ENCODE results near the gene TRANK1. TPM values are rescaled to one million over a fixed set of nuclear protein-coding genes. Genes with fewer than 3 reads are reported as not detected.
A peak's percentile ranks its signal among the peaks of the same experiment; 100 is the strongest.
"Not testable (repeated sequence)": the region's sequence is repeated elsewhere in the genome, so short reads cannot be mapped to it uniquely, and the experiment has no call there.

TRANK1 gene
- total RNA-seq, result 4.3 TPM

DNA sequence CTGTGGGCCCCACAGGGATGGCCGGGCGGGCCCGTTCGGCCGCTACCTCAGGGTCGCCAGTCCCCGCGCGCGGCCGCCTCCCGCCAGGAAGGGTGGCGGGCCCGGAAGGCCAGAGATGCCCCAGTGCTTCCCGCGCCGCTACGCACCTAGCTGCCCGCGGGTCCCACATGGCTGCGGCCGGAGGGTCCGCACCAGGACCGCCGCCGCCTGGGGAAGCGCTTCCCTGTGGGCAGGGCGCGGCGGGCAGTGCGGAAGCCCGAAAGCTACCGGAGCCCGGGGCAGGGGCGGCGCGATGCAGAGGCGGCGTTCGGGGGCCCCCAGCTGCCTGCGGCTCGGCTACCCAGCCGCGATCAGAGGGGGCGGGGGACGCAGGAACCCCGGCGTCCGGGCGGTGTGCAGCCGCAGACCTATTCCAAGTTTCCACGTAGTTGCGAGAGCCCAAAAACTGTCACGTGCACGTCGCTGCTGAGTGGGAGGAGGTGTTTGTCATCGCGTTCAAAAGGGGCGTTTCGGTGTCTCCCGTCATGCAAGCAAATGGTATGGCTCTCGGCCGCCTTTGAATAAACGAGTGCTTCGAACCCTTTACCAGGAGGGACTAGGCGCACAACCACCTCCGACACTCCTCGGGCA lies at the start of gene TRANK1:
TSS of gene TRANK1 (minus strand) at position 414 of the 630 bp plus-strand sequence. CDS start at position 169, 245 bp downstream.
- ATAC-seq, result peak; percentile 59

DNA sequence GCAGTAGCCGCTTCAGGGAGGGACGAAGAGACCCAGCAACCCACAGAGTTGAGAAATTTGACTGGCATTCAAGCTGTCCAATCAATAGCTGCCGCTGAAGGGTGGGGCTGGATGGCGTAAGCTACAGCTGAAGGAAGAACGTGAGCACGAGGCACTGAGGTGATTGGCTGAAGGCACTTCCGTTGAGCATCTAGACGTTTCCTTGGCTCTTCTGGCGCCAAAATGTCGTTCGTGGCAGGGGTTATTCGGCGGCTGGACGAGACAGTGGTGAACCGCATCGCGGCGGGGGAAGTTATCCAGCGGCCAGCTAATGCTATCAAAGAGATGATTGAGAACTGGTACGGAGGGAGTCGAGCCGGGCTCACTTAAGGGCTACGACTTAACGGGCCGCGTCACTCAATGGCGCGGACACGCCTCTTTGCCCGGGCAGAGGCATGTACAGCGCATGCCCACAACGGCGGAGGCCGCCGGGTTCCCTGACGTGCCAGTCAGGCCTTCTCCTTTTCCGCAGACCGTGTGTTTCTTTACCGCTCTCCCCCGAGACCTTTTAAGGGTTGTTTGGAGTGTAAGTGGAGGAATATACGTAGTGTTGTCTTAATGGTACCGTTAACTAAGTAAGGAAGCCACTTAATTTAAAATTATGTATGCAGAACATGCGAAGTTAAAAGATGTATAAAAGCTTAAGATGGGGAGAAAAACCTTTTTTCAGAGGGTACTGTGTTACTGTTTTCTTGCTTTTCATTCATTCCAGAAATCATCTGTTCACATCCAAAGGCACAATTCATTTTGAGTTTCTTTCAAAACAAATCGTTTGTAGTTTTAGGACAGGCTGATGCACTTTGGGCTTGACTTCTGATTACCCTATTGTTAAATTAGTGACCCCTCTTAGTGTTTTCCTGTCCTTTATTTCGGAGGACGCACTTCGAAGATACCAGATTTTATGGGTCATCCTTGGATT lies 48.8 kb upstream of the TRANK1 start, which contains the start of gene MLH1:
TSS of gene MLH1 (plus strand) at position 193 of the 958 bp plus-strand sequence. CDS start at position 223, 30 bp downstream.
- peak; percentile 98 for ATAC-seq

DNA sequence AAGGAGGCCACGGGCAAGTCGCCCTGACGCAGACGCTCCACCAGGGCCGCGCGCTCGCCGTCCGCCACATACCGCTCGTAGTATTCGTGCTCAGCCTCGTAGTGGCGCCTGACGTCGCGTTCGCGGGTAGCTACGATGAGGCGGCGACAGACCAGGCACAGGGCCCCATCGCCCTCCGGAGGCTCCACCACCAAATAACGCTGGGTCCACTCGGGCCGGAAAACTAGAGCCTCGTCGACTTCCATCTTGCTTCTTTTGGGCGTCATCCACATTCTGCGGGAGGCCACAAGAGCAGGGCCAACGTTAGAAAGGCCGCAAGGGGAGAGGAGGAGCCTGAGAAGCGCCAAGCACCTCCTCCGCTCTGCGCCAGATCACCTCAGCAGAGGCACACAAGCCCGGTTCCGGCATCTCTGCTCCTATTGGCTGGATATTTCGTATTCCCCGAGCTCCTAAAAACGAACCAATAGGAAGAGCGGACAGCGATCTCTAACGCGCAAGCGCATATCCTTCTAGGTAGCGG lies 48.0 kb upstream of the TRANK1 start, which contains the start of gene EPM2AIP1:
TSS of gene EPM2AIP1 (minus strand) at position 326 of the 520 bp plus-strand sequence. CDS start at position 272, 54 bp downstream.
- peak; percentile 96 for ATAC-seq

DNA sequence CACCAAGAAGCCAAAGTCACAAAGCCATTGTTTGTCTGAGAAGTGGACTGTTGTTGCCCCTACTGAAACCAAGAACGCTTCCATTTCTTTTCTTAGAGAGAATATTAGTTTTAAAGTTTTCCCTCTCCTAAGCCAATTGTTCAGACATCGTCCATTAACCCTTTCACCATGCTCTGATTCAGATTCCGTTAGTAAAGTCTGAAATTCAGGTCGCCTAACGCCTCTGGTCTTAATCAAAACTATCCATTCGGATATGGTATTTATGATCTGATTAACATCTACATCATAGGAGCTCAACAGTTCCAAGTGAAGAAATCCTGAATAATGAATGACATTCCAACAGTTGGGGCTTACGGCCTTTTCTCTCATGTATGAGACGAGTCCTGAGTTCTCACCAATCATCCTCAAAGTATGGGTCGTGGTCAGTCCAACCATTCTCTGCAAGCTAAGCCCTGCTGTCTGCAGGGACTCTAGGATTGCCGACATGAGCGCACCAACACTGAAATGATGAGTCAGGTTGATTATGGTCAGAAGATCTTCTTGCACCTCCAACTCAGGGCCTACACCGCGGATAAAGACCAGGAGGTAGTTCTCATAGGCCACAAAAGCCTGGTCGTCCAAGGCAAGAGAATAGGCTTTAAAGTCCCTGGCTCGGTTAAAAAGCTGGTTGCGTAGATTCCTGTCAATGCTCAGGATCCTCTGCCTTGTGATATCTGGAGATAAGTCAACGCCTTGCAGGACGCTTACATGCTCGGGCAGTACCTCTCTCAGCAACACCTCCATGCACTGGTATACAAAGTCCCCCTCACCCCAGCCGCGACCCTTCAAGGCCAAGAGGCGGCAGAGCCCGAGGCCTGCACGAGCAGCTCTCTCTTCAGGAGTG lies 47.3 kb upstream of the TRANK1 start:
- ATAC-seq, result peak; percentile 4

DNA sequence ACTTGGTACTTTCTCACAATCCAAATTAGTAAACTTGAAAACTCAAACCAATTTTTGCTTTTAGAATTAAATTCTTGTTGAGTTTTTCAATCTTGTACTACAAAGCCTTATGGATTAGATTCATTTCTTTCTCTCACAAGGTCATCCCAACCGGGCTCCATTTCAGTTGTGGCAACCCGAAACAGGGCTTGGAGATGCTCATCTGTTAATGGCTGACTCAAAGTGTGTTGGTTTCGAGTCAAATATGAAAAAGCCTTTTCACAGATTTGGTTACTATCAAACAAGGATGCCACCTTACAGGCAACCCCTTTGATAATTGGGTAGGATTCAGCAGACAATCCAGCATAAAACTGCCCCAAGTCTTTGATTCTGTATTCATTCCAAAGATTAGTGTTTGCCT lies 46.3 kb upstream of the TRANK1 start:
- no peak for ATAC-seq

DNA sequence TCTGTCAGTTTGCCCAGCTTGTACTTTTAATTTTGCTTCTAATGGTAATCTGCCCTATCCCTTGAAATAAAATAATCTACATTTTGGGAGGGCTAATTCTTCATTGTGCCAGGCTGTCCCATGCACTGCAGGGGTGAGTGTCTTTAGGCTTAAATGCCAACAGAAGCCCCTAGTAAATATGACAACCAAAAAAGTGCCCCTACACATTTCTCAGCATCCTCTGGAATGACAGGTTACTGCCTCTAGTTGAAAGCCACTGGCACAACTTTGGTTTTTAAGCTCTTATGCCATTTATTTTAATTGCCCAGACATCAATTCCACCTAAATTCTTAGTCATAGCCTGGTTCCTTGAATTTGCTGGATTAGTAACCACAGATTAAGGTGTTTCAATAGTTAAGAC lies 44.7 kb upstream of the TRANK1 start:
- no peak for ATAC-seq

DNA sequence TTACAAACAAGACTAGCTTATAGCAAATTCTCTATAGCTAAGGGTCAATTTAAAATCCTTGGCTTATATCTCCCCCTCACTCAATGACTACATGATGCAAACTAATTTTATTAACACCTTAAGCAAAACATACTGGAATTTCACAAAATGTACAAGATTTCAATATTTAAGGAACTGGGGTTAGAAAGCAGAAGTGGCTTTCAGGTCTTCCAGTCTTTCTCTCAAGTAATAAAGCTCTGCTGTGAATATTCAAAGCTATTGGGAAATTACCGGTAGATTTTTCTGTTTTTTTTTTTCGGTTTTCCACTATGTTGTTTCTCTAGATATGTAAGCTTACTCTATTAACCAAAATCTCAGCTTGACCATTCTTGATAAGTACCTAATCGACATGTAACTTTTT lies 44.2 kb upstream of the TRANK1 start:
- ATAC-seq, result no peak

DNA sequence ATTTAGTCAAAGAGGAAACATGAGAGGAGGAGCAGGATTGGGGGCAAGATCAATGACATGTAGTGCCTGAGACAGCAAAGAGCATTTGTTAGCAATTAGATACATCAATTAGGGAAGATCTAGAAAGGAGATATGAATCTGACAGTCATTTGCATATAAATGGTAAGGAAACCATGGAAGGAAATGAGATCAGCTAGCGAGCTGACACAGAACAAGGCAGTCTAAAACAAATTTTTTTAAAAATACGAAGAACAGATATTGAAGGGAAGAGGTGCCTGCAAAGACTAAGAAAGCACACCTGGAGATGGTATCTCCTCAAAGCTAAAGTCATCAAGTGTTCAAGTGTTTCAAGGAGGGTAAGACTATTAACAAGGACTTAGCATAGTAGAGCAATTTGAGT lies 43.5 kb upstream of the TRANK1 start:
- no peak for ATAC-seq

DNA sequence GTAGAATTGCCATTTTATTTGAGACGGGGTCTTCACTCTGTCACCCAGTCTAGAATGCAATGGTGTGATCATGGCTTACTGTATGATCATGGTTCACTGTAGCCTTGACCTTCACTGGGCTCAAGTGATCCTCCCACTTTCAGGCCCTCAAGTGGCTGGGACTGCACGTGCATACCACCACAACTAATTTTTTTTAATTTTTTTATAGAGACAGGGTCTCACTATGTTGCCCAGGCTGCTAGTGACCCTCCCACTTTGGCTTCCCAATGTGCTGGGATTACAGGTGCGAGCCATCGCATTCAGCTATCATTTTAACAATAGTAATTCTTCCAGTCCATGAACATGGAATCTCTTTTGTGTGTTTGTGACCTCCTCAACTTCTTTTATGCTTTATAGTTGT lies 36.2 kb upstream of the TRANK1 start:
- no peak for ATAC-seq

DNA sequence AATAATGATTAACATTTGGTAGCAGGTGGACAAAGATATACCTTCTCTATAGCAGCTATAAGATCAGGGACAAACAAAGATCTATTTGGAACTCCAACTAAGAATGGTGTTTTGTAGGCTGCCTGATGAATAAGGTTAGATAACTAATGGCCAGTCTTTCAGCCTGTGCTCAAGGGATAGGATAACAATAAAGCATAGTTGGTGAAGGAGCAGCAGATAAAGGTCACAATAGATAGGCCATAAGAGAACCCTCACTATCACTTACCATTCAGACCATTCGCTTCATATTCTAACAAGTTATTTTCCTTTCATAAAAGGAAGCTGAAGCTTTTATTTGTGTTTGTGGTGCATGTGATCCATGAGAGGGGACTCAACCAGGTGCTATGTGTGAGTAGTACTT lies 28.3 kb upstream of the TRANK1 start:
- no peak for ATAC-seq

DNA sequence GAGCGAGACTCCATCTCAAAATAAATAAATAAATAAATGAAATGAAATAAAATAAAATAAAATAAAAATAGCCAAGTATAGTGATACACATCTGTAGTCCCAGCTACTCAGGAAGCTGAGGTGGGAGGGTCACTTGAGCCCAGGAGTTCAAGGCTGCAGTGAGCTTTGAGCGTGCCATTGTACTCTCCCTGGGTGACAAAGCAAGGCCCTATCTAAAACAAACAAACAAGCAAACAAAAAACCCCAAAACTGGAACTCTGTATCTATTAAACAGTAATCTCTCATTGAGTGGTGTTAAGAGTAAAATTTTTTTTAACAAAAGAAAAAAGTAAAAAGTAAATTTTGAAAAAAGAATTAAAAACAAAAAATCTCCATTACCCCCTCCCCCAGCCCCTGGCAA lies 27.3 kb upstream of the TRANK1 start:
- no peak for ATAC-seq

DNA sequence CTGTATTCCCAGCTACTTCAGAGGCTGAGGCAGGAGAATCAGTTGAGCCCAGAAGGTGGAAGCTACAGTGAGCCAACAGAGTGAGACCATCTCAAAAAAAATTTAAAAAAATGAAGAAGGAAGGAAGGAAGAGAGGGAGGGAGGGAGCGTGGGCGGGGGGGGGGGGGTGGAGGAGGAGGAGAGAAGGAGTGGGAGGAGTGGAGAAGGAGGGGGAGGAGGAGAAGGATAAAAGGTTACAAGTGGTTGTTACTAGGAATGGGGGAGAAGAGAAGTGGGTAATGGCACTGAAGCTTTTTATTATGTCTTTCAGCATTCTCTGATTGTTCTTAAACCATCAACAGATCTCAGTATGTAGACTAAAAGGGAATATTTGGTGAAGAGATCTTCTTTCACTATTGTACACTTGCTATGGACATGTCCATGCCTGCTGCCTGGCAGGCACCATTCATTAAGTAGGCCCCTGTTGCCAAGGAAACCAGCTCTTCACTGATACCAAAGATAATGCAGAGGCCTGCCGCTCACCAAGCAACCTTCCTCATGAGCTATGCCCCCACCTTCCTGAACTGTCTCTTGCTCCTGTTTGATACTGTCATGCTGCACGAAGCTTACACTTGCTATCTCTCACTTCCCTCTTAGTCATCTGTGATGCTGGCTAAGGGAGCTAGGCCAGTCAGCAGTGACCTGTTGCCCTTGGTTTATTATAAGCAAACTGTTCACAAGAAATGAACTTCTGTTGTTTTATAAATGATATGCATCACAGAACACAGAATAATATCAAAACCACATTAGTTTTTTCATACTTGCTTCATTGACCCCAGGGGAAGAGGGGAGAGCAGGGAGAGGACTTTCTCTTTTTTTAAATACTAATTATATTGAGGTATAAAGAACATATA lies 24.9 kb upstream of the TRANK1 start:
- ATAC-seq, result peak; percentile 76

DNA sequence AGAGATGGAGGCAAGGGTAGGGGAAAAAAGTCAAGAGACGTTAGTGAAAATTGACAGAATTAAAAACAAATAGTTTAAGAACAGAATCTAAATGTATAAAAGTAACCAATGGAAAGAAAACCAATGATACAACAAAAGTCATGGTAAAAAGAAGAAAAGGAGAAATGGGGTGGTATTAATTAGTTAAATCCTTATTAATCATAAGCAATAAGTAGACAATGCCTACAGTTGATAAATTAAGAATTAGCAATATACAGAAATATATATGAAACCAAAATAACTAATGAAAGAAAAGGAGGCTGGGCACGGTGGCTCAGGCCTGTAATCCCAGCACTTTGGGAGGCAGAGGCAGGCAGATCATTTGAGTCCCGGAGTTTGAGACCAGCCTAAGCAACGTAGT lies 24.2 kb upstream of the TRANK1 start:
- no peak for ATAC-seq

DNA sequence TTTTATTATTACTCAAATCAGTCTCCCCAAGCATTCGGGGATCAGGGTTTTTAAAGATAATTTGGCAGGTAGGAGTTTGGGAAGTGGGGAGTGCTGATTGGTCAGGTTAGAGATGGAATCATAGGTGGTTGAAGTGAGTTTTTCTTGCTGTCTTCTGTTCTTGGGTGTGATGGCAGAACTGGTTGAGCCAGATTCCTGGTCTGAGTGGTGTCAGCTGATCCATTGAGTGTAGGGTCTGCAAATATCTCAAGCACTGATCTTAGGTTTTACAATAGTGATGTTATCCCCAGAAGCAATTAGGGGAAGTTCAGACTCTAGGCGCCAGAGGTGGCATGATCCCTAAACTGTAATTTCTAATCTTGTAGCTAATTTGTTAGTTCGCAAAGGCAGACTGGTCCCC lies 20.6 kb upstream of the TRANK1 start:
- ATAC-seq, result no peak

DNA sequence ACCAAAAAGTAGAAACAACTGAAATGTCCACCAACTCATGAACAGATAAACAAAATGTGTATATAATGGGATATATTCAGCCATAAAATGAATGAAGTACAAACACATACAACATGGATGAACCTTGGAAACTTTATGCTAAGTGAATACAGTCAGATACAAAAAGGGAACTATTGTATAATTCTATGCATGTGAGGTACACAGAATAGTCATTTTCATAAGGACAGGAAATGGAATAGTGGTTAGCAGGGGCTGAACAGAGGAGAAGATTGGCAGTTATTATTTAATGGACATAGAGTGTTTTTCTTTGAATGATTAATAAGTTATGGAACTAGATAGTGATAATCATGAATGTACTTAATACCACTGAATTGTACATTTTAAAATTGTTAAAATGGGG lies 20.0 kb upstream of the TRANK1 start:
- no peak for ATAC-seq

DNA sequence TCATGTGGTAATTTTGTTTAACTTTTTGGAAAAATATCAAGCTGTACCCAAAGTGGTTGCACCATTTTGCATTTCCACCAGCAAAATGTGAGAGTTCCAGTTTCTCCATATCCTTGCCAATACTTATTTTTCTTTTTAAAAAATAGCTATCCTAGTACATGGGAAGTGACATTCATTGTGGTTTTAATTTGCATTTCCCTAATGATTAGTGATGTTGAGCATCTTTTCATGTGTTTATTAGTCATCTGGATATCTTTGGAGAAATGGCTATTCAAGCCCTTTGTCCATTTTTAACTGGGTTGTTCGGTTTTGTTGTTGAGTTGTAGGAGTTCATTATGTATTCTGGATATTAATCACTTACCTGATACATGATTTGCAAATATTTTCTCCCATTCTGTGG lies 19.5 kb upstream of the TRANK1 start:
- no peak for ATAC-seq

DNA sequence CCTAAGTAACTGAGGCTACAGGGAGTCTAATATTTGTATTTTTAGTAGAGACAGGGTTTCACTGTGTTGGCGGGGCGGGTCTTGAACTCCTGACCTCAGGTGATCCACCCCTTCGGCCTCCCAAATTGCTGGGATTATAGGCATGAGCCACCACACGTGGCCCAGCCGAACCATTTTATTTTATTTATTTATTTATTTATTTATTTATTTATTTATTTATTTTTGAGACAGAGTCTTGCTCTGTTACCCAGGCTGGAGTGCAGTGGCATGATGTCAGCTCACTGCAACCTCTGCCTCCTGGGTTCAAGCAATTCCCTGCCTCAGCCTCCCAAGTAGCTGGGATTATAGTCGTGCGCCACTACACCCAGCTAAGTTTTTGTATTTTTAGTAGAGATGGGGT lies 18.2 kb upstream of the TRANK1 start:
- not testable (repeated sequence) for ATAC-seq

DNA sequence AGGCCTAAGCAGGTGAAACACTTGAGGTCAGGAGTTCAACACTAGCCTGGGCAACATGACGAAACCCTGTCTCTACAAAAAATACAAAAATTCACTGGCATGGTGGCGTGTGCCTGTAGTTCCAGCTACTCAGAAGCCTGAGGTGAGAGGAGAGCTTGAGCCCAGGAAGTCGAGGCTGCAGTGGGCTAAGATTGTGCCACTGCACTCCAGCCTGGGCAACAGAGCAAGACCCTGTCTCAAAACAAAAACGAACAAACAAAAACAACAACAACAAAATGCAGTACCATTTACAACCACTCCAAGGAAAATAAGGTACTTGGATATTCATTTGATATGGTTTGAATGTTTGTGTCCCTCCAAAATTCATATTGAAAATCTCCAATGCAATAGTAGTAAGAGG lies 15.6 kb upstream of the TRANK1 start:
- no peak for ATAC-seq

DNA sequence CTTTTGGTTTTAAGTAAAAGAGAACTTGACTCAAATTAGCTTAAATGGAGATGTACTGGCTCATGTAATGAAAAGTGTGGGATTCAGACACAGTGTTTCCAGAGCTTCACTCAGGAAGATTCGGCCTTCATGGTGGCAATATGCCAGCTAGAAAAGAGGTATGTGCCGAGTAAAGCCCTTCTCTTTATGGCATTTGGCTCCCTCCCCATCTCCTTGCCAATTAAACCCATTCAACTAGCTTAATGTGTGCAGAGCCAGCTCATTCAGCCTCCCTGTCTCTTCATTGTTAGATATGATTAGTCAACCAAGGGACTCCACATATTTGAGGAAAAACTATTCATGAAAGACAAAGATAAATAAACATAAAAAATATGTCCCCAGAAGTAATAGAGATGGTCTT lies 15.0 kb upstream of the TRANK1 start:
- no peak for ATAC-seq

DNA sequence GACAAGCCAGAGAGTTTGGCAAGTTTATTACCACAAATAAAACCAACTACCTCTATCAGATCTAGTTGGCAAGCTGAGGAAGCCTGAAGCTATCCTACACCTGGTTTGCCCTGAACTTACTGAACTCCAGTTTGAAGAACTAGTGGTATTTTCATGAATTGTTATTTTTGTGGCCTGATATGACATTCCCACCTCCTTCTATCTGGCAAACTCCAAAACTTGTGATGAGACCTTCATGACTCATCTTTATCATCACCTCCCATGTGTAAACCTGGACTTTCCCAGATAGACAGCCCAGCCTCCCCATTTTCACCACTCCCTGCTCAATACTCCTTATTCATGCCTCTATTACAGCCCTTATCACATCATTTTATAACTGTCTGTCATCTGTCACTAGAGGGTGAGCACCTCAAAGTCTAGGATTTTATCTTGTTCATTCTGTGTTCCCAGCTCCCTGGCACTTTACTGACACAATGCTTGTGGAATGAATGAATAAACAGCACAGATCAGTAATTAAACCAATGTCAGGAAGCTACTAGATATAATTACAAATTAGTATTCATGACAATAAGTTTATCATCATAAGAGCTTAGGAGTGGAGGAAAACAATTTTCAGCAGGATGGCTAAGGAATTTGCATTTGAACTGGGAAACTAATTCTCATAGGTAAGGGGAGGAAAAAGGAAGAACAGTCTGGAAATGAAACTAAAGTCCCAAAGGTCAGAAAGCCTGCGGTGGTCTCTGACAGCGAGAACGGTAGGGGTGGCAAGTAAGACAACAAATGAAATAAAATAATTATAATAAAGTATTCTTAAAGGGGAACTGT lies 13.2 kb upstream of the TRANK1 start:
- no peak for ATAC-seq

All from esophagus mucosa (tissue), 1 donor.